ENCODE results near the gene CMTR1. TPM values are rescaled to one million over a fixed set of nuclear protein-coding genes. Genes with fewer than 3 reads are reported as not detected.
"Not testable (repeated sequence)": the region's sequence is repeated elsewhere in the genome, so short reads cannot be mapped to it uniquely, and the experiment has no call there.

The CMTR1 gene
- total RNA-seq, 1 experiment from 2014 or later = 28.7 TPM

- H3K36me3 ChIP-seq (ENCODE audit: control insufficient read depth in 1 of 2, insufficient read depth in 2 of 2, low read length in 2 of 2); DNase-seq (ENCODE audit: low read depth, low spot score); ATAC-seq; H4K20me1 ChIP-seq (ENCODE audit: insufficient read depth); H3K9ac ChIP-seq (ENCODE audit: low read length); H3K27ac ChIP-seq (ENCODE audit: low read depth, low read length); BruUV-seq (replicated peaks); H3K4me3 ChIP-seq (replicated peaks in 1 of 2; ENCODE audit: low read depth in 1 of 2, low read length in 2 of 2); RAD21 ChIA-PET (ENCODE audit: low non-redundant PET in 1 of 2, low total read pairs in 2 of 2, uncharacterized antibody in 2 of 2, unreplicated experiment in 2 of 2); H3K4me2 ChIP-seq (ENCODE audit: low read length); H3K27me3 ChIP-seq (ENCODE audit: insufficient read depth, low read length); intact Hi-C loops (cut with micrococcal nuclease); H3K9me2 ChIP-seq (ENCODE audit: insufficient read depth); H3K9me3 ChIP-seq (ENCODE audit: control insufficient read depth in 1 of 2, insufficient read depth in 1 of 2, low read depth in 1 of 2, low read length in 2 of 2); POLR2A ChIA-PET; H2AFZ ChIP-seq (ENCODE audit: low read depth, low read length, poor library complexity, severe bottlenecking): not testable (repeated sequence)
- TF ChIP-seq SP1 (IDR thresholded peaks at IDR 0.05; ENCODE audit: low read depth) = peak; percentile 23; the same call in 1 of the 2 replicates
- Histone ChIP-seq H3K4me1 (ENCODE audit: control insufficient read depth in 1 of 2, insufficient read depth in 2 of 2, low read length in 2 of 2) (peaks cover 4 to 16% of the 10 kb centered on the region in 2 experiments; a peak in 3 of 4 replicates), H3K79me2 (ENCODE audit: insufficient read depth, low read length) (peaks cover 11% of the 10 kb centered on the region; the same call in 1 of the 2 replicates)
- CTCF ChIA-PET = interaction anchor here (1.5 kb wide), 1 partner anchor 11 kb away, joined by 6 read pairs; no protein-coding TSS in a partner anchor
Observed at GRCh38 chr6:37500904-37501303, 67.9 kb downstream of the CMTR1 start.

- Histone ChIP-seq H3K27me3 (ENCODE audit: insufficient read depth, low read length) (no peaks in the 10 kb centered on the region), H3K9me2 (ENCODE audit: insufficient read depth) (no peaks in the 10 kb centered on the region), H3K36me3 (ENCODE audit: control insufficient read depth in 1 of 2, insufficient read depth in 2 of 2, low read length in 2 of 2) (no peaks in the 10 kb centered on the region), H4K20me1 (ENCODE audit: insufficient read depth) (no peaks in the 10 kb centered on the region), H3K9me3 (ENCODE audit: control insufficient read depth in 1 of 2, insufficient read depth in 1 of 2, low read depth in 1 of 2, low read length in 2 of 2) (no peaks in the 10 kb centered on the region), H2AFZ (ENCODE audit: low read depth, low read length, poor library complexity, severe bottlenecking) (no peak overlapping the region), H3K9ac (ENCODE audit: low read length) (no peak overlapping the region), H3K79me2 (ENCODE audit: insufficient read depth, low read length) (peaks cover 11% of the 10 kb centered on the region; the same call in 1 of the 2 replicates), H3K27ac (ENCODE audit: low read depth, low read length) (no peak overlapping the region), H3K4me1 (ENCODE audit: control insufficient read depth in 1 of 2, insufficient read depth in 2 of 2, low read length in 2 of 2) (peaks cover 4 to 16% of the 10 kb centered on the region in 2 experiments; a peak in 3 of 4 replicates), H3K4me3 (replicated peaks in 1 of 2; ENCODE audit: low read depth in 1 of 2, low read length in 2 of 2) (no peak overlapping the region), H3K4me2 (ENCODE audit: low read length) (no peak overlapping the region)
- no peak for ATAC-seq
- TF ChIP-seq ATF3 (IDR thresholded peaks at IDR 0.05) = no peak
- TF ChIP-seq CBX3 (IDR thresholded peaks at IDR 0.05; ENCODE audit: low read depth) = no peak
- TF ChIP-seq SRF (IDR thresholded peaks at IDR 0.05; ENCODE audit: low read depth) = no peak
- no peak for TF ChIP-seq ELF1 (IDR thresholded peaks at IDR 0.05; ENCODE audit: borderline replicate concordance, low read depth)
- TF ChIP-seq JUND (IDR thresholded peaks at IDR 0.05) = no peak
- TF ChIP-seq CTCF (IDR thresholded peaks at IDR 0.05 in 2 of 3, conservative IDR thresholded peaks at IDR 0.05 in 1 of 3; ENCODE audit: borderline replicate concordance in 1 of 3, insufficient read depth in 1 of 3, low read depth in 2 of 3, low read length in 2 of 3) = no peak
- TF ChIP-seq SIN3A (IDR thresholded peaks at IDR 0.05; ENCODE audit: low read depth) = no peak
- TF ChIP-seq MAX (IDR thresholded peaks at IDR 0.05) = no peak
- no peak for DNase-seq (ENCODE audit: low read depth, low spot score)
- BruUV-seq (replicated peaks) = no TSS peak
- POLR2A ChIA-PET = no interaction called here
- intact Hi-C loops (cut with micrococcal nuclease) = no loop called here
- RAD21 ChIA-PET (ENCODE audit: low non-redundant PET in 1 of 2, low total read pairs in 2 of 2, uncharacterized antibody in 2 of 2, unreplicated experiment in 2 of 2) = no interaction called here
- CTCF ChIA-PET = no interaction called here
Observed at GRCh38 chr6:37501632-37502491, 68.8 kb downstream of the CMTR1 start.

Data from HCT116 (cell line).